GDM1 (cell line): Measurements from ENCODE around the gene DCAF4.
"Not testable (repeated sequence)": the region's sequence is repeated elsewhere in the genome, so short reads cannot be mapped to it uniquely, and the experiment has no call there.

Source experiments
- DNase-seq: peaks from one replicate; lab custom pipeline; 2025; lab: John Stamatoyannopoulos, UW

The DCAF4 gene

GRCh38 chr14:72970824-72971434 lies 44.7 kb downstream of the DCAF4 start:
- no peak for DNase-seq

GRCh38 chr14:72974661-72975060 lies 48.4 kb downstream of the DCAF4 start:
- DNase-seq: no peak

GRCh38 chr14:72975770-72976169 lies 49.5 kb downstream of the DCAF4 start:
- no peak for DNase-seq

- no peak for DNase-seq
Observed at GRCh38 chr14:72978856-72979255, 52.6 kb downstream of the DCAF4 start.

GRCh38 chr14:72980863-72981262 lies 54.6 kb downstream of the DCAF4 start:
- DNase-seq: no peak

GRCh38 chr14:72982146-72982708 lies 56.0 kb downstream of the DCAF4 start:
- DNase-seq: no peak

- no peak for DNase-seq
Observed at GRCh38 chr14:72986214-72986613, 60.0 kb downstream of the DCAF4 start.

GRCh38 chr14:72986857-72987256 lies 60.6 kb downstream of the DCAF4 start:
- DNase-seq: no peak

GRCh38 chr14:72990171-72990570 lies 63.9 kb downstream of the DCAF4 start:
- no peak for DNase-seq

- no peak for DNase-seq
Observed at GRCh38 chr14:72996916-72997315, 70.7 kb downstream of the DCAF4 start.

GRCh38 chr14:72998252-72998903 lies 72.1 kb downstream of the DCAF4 start:
- no peak for DNase-seq

GRCh38 chr14:72999316-72999715 lies 73.1 kb downstream of the DCAF4 start:
- no peak for DNase-seq

GRCh38 chr14:73000073-73000472 lies 73.8 kb downstream of the DCAF4 start:
- no peak for DNase-seq

- DNase-seq: no peak
Observed at GRCh38 chr14:73003681-73004080, 77.4 kb downstream of the DCAF4 start.

- not testable (repeated sequence) for DNase-seq
Observed at GRCh38 chr14:73004641-73005040, 78.4 kb downstream of the DCAF4 start.

GRCh38 chr14:73007835-73008234 lies 81.6 kb downstream of the DCAF4 start:
- no peak for DNase-seq

- no peak for DNase-seq
Observed at GRCh38 chr14:73008501-73008900, 82.2 kb downstream of the DCAF4 start.
